Measurements from ENCODE around the gene RCAN1.

RCAN1 gene

GRCh38 chr21:34540206-34540605 is 74.7 kb downstream of the RCAN1 start:
- DNase-seq (no peak), ATAC-seq (replicated peaks) (no peak)
- H3K4me1 Mint-ChIP-seq, result peaks cover 23 to 57% of the 10 kb centered on the region in 2 donors
- H3K36me3 Mint-ChIP-seq, result peaks cover 25 to 27% of the 10 kb centered on the region in 2 donors
- H3K27me3 Mint-ChIP-seq, result no peaks in the 10 kb centered on the region
- peaks cover 5 to 13% of the 10 kb centered on the region in 2 donors for H3K9me3 Mint-ChIP-seq
- no peak overlapping the region for H3K4me3 Mint-ChIP-seq
- no peak overlapping the region for H3K27ac Mint-ChIP-seq

- H3K9me3 Mint-ChIP-seq, result peaks cover 0 to 9% of the 10 kb centered on the region in 2 donors
- DNase-seq (no peak), ATAC-seq (replicated peaks) (no peak)
- H3K27ac Mint-ChIP-seq, result peak overlapping the region; percentile 20
- no peak overlapping the region for H3K4me3 Mint-ChIP-seq
- H3K36me3 Mint-ChIP-seq, result peaks cover 27 to 28% of the 10 kb centered on the region in 2 donors
- H3K4me1 Mint-ChIP-seq, result peaks cover 24 to 55% of the 10 kb centered on the region in 2 donors
- H3K27me3 Mint-ChIP-seq, result no peaks in the 10 kb centered on the region
Observed at GRCh38 chr21:34537838-34538237, 77.1 kb downstream of the RCAN1 start.

DNA sequence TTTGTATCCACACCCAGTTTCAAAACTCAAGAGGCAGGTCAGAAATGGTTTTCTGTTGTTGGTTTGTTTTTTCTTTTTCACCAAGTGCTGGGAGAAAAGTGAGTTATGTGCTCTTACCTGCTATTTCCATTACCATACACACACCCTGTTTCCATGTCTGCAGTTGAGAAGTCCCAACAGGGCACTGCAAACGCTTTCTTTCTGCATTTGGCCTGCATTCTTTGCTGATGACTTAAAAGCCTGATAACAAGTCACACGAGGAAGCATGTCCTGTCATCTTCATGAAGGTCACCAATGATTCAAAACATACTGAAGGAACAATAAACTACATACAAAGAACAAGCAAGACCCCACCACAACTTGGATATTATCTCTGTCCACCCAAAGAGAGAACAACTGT is 78.1 kb downstream of the RCAN1 start:
- Mint-ChIP-seq H3K36me3 (peaks cover 21 to 26% of the 10 kb centered on the region in 2 donors), H3K4me3 (no peak overlapping the region), H3K27ac (no peak overlapping the region), H3K27me3 (no peaks in the 10 kb centered on the region), H3K9me3 (no peaks in the 10 kb centered on the region), H3K4me1 (peaks cover 26 to 54% of the 10 kb centered on the region in 2 donors)
- DNase-seq (no peak), ATAC-seq (replicated peaks) (no peak)

GRCh38 chr21:34536311-34536710 is 78.6 kb downstream of the RCAN1 start:
- Mint-ChIP-seq H3K4me3 (no peak overlapping the region), H3K9me3 (no peaks in the 10 kb centered on the region), H3K27ac (peak overlapping the region; percentile 68), H3K4me1 (peaks cover 30 to 60% of the 10 kb centered on the region in 2 donors), H3K27me3 (no peaks in the 10 kb centered on the region), H3K36me3 (peaks cover 27 to 31% of the 10 kb centered on the region in 2 donors)
- ATAC-seq (replicated peaks) (no peak), DNase-seq (no peak)

DNA sequence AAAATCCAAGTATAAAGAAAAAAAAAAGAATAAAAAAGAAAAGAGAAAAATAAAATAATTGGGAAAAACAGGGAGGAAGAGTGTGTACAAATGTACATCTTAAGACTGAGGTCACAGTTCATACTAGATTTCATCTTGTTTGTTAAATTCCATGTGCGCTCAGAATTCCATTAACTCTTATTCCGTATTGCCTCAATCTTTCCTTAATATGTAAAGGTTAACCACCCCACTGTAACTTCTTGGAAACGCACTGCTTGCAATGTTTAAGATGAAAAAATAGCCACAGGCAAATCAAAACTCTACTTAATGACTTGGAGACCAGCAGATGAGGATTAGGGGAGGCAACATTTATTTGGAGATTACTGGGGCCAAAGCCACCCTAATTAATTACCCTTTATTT is 79.0 kb downstream of the RCAN1 start:
- no peak for ATAC-seq (replicated peaks)
- no peak overlapping the region for H3K4me3 Mint-ChIP-seq

DNA sequence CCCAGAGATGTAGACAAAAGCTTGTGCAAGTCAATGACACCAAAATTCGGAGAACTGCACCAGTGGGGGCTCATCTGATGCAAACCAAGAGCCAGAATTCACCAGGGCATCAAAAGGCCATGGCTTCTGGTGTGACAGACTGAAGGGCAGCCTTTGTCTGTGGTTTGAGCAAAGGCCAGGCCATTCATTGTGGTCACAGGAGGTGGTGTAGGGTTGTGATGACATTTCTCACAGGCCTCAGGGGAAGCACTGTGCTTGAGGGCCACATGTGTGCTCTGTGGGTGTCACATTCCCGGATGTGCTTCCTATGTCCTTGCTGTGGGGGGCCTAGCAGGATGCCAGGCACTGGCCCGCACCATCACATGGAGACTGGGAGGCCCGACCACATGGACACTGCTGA is 80.4 kb downstream of the RCAN1 start:
- Mint-ChIP-seq H3K27me3 (no peaks in the 10 kb centered on the region), H3K9me3 (peaks cover 2 to 4% of the 10 kb centered on the region in 2 donors), H3K4me3 (peak overlapping the region; percentile 61 to 70), H3K27ac (peak overlapping the region; percentile 89), H3K4me1 (peaks cover 36 to 65% of the 10 kb centered on the region in 2 donors), H3K36me3 (peaks cover 40 to 44% of the 10 kb centered on the region in 2 donors)
- ATAC-seq (replicated peaks) (peak; percentile 94 to 97), DNase-seq (peak; percentile 80)

More for the DNA sequence above, 79.0 kb downstream of the RCAN1 start:
- Mint-ChIP-seq H3K9me3 (no peaks in the 10 kb centered on the region), H3K27me3 (no peaks in the 10 kb centered on the region), H3K27ac (peak overlapping the region; percentile 68), H3K36me3 (peaks cover 31 to 35% of the 10 kb centered on the region in 2 donors), H3K4me1 (peaks cover 33 to 63% of the 10 kb centered on the region in 2 donors)
- no peak for DNase-seq

- peak overlapping the region; percentile 61 to 70 for H3K4me3 Mint-ChIP-seq
- peak overlapping the region; percentile 89 for H3K27ac Mint-ChIP-seq
- H3K9me3 Mint-ChIP-seq, result peaks cover 2 to 4% of the 10 kb centered on the region in 2 donors
- DNase-seq (no peak), ATAC-seq (replicated peaks) (peak; percentile 49 to 55)
- no peaks in the 10 kb centered on the region for H3K27me3 Mint-ChIP-seq
- peaks cover 39 to 69% of the 10 kb centered on the region in 2 donors for H3K4me1 Mint-ChIP-seq
- peaks cover 44% of the 10 kb centered on the region in 2 donors for H3K36me3 Mint-ChIP-seq
Observed at GRCh38 chr21:34533938-34534337, 81.0 kb downstream of the RCAN1 start.

DNA sequence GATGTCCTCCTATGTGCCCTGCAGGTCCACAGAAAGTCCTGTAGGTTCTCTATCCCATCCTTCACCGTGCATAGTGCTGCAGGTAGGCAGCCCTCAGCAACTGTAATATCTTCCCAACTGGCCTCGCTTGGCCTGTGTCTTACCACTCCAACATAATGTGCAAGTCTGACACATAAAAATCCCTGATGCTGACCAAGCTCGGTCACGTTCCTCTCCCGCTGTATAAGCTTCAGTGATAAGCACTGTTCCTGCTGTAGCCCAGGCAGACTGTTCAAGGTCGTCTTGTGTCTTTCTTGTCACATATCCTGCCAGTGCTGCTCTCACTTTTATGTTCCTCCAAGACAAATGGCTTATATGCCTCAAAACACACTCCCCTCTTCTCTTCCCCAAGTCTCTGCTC is 83.5 kb downstream of the RCAN1 start:
- peaks cover 4 to 5% of the 10 kb centered on the region in 2 donors for H3K9me3 Mint-ChIP-seq
- ATAC-seq (replicated peaks), result no peak
- no peaks in the 10 kb centered on the region for H3K27me3 Mint-ChIP-seq
- no peak for DNase-seq
- peak overlapping the region in 1 of 2 donors; percentile 14 for H3K4me3 Mint-ChIP-seq
- H3K4me1 Mint-ChIP-seq, result peaks cover 36 to 61% of the 10 kb centered on the region in 2 donors
- peak overlapping the region; percentile 63 for H3K27ac Mint-ChIP-seq
- H3K36me3 Mint-ChIP-seq, result peaks cover 42 to 49% of the 10 kb centered on the region in 2 donors

DNA sequence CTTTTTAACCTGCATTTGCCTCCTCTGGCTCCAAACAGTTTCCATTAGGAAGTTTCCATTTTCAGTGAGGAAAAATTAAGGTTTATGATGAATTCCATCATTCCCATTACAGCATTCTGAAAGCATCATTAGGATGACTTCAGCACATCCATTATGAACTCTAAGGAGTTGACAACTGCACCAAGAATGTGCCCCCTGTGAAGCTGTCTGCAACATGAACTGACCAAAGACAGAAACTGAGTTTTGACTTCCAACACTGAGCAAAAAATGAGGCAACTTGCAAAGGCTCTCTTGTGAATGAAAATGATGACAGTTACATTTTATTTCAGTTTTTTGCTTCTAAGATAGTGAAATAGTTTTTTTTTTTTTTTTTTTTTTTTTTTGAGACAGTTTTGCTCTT is 84.7 kb downstream of the RCAN1 start:
- Mint-ChIP-seq H3K4me3 (no peak overlapping the region), H3K27me3 (no peaks in the 10 kb centered on the region), H3K4me1 (peaks cover 35 to 66% of the 10 kb centered on the region in 2 donors), H3K9me3 (peaks cover 4 to 5% of the 10 kb centered on the region in 2 donors), H3K27ac (no peak overlapping the region), H3K36me3 (peaks cover 41 to 50% of the 10 kb centered on the region in 2 donors)
- ATAC-seq (replicated peaks) (no peak), DNase-seq (no peak)

GRCh38 chr21:34528131-34528561 is 86.8 kb downstream of the RCAN1 start:
- ATAC-seq (replicated peaks) (no peak), DNase-seq (no peak)
- Mint-ChIP-seq H3K36me3 (peaks cover 40 to 49% of the 10 kb centered on the region in 2 donors), H3K4me1 (peaks cover 25 to 56% of the 10 kb centered on the region in 2 donors), H3K9me3 (peaks cover 4 to 5% of the 10 kb centered on the region in 2 donors), H3K4me3 (no peak overlapping the region), H3K27me3 (no peaks in the 10 kb centered on the region), H3K27ac (peak overlapping the region; percentile 65)

GRCh38 chr21:34526618-34527290 is 88.2 kb downstream of the RCAN1 start:
- H3K36me3 Mint-ChIP-seq, result peaks cover 45 to 59% of the 10 kb centered on the region in 2 donors
- peaks cover 31 to 61% of the 10 kb centered on the region in 2 donors for H3K4me1 Mint-ChIP-seq
- peak overlapping the region; percentile 74 to 79 for H3K4me3 Mint-ChIP-seq
- ATAC-seq (replicated peaks) (peak; percentile 71 to 86), DNase-seq (peak; percentile 63)
- peaks cover 4 to 5% of the 10 kb centered on the region in 2 donors for H3K9me3 Mint-ChIP-seq
- H3K27me3 Mint-ChIP-seq, result no peaks in the 10 kb centered on the region
- peak overlapping the region; percentile 93 for H3K27ac Mint-ChIP-seq

GRCh38 chr21:34526241-34526617 is 88.7 kb downstream of the RCAN1 start:
- peak overlapping the region; percentile 93 for H3K27ac Mint-ChIP-seq
- H3K36me3 Mint-ChIP-seq, result peaks cover 44 to 59% of the 10 kb centered on the region in 2 donors
- no peak for DNase-seq
- no peaks in the 10 kb centered on the region for H3K27me3 Mint-ChIP-seq
- peaks cover 32 to 61% of the 10 kb centered on the region in 2 donors for H3K4me1 Mint-ChIP-seq
- ATAC-seq (replicated peaks), result no peak
- H3K9me3 Mint-ChIP-seq, result peaks cover 4 to 5% of the 10 kb centered on the region in 2 donors
- peak overlapping the region; percentile 74 to 79 for H3K4me3 Mint-ChIP-seq

- Mint-ChIP-seq H3K9me3 (peaks cover 2 to 4% of the 10 kb centered on the region in 2 donors), H3K36me3 (peaks cover 47 to 62% of the 10 kb centered on the region in 2 donors), H3K4me3 (peak overlapping the region; percentile 79 to 81), H3K27ac (peak overlapping the region; percentile 77), H3K4me1 (peaks cover 36 to 68% of the 10 kb centered on the region in 2 donors), H3K27me3 (no peaks in the 10 kb centered on the region)
- DNase-seq, result no peak
- no peak for ATAC-seq (replicated peaks)
Observed at GRCh38 chr21:34524646-34525601, 90.0 kb downstream of the RCAN1 start.

DNA sequence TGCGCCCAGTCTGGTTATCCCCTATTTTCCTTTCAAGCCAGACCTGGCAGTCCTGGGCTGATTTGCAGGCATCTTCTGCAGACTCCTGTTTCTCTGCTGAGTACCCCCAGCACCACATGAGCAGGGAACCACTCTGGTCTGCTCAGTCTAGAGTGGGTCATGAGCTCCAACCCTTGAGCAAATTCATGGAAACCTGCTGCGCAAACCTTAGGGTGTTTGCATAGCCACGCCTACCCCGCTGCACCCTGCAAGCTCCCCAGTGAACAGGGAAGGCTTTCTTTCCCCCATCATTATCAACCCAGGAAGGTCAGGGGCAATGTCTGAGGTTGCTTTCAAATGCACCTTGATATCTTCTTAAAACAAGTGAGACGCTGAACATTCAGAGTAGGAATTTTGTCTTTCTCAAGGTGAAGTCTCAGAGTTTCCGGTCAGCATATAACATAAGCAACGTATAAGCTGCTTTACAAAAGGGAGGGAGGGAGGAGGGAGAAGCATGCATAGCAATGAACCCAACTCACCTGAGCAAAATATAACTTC is 91.8 kb downstream of the RCAN1 start:
- Mint-ChIP-seq H3K9me3 (peaks cover 0 to 3% of the 10 kb centered on the region in 2 donors), H3K4me3 (peak overlapping the region; percentile 79 to 81), H3K27me3 (no peaks in the 10 kb centered on the region), H3K4me1 (peaks cover 30 to 65% of the 10 kb centered on the region in 2 donors), H3K27ac (peak overlapping the region; percentile 47), H3K36me3 (peaks cover 51 to 66% of the 10 kb centered on the region in 2 donors)
- ATAC-seq (replicated peaks) (no peak), DNase-seq (no peak)

All from stimulated activated naive B cell treated with anti-CD40 and anti-IgM and Interleukin-4, amounts not matched to agents 10 μg/mL and 1 μg/mL and 100 μg/mL, for 72 hours (primary cell).